COLO668 (cell line): ENCODE data around the gene MCM8.

Source experiments
- DNase-seq: peaks from one replicate; lab custom pipeline; 2025; ENCODE audit not compliant: unreplicated experiment; lab: John Stamatoyannopoulos, UW

The MCM8 gene

DNA sequence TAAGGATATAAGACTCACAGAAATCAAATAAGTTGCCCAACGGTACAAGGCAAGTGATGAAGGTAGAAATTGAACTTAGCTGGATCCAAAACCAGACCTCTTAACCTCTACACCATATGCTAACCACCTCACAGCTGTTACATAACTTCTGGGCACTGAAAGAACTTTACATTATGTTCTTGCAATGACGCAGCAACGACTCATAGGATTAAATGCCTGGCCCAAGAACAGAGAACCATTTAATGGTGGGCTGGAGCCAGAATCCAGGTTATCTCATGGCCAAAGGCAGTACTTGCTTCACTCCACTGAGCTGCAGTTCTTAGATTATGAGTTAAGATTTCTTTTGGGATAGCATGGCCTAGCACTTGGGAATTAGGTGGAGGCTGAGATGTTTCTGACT is 4.5 kb upstream of the MCM8 start:
- no peak for DNase-seq

DNA sequence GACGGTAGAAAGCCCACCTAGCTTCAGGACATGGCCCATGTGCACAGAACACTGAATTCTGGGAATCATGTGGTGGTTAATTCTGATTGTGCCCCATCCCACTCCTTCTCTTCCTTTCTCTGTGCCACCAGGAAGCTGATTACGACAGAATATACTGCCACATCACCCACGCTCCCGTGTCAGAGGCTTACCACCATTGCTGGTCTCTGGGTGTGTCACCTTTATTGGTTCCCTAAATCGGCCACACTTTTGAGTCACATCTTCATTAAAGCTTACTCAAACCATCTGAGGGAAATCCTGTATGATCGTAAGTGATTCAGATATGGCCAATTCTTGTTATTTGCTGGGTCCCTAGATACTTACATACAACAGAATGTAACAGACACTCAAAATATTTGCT is 3.2 kb upstream of the MCM8 start:
- DNase-seq: no peak

DNA sequence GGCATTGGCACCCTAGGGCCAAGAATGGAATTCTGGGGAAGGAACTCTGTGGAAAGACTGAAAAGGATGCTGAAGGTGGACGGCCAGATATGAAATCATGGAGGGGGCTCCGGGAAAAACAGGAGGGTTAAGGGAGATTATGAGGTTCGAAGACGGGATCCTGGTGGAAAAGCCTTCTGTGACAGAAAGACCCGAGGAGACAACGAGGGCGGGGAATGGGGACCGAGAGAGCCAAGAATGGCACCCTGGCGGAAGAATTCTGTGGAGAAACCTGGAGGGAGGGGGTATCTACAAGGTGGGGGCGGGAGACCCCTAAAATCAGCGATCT is 545 bp upstream of the MCM8 start:
- no peak for DNase-seq

DNA sequence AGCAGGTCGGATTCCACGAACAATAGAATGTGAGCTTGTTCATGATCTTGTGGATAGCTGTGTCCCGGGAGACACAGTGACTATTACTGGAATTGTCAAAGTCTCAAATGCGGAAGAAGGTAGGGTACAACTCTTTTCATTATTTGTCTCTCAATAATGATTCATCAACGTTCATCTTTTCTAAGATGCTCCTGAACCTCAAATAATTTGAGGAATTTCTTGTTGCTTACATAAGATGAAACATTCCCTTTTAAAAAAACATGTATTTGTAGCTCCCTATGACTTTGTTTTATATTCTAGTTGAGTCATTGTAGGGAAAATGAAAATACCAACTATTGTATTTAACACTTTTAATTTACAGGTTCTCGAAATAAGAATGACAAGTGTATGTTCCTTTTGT is 17.0 kb downstream of the MCM8 start:
- no peak for DNase-seq

DNA sequence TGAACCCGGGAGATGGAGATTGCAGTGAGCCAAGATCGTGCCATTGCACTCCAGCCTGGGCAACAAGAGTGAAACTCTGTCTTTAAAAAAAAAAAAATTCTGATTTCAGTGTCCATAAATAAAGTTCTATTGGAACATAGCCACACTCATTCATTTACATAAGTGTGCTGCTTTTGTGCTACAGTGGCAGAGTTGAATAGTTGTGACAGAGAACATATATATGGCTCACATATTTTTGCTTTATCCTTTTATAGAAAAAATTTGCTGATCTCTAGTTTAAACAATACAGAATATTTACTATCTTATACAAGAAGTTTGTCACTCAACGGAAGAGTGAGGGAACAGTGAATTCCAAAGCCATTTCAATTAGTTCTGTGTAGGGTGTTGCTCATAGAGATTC is 18.0 kb downstream of the MCM8 start:
- no peak for DNase-seq

DNA sequence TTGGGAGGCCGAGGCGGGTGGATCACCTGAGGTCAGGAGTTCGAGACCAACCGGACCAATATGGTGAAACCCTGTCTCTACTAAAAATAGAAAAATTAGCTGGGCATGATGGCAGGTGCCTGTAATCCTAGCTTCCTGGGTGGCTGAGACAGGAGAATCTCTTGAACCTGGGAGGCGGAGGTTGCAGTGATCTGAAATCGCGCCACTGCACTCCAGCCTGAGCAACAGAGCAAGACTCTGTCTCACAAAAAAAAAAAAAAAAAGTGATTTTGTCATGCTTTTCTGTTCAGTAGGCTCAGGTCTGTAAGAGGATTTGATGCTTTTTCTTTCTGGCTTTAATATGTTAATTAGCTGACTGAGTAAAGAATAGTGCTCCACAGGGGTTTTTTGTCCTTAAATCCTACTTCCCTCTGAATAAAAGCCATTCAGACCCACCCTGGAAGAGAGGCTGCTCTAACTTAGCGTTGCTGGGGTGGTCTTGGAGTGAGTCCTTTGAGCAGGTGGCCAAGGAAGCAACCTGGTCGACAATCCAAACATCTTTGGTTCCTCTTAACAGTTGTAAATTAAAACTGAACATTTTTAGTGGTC is 19.0 kb downstream of the MCM8 start:
- no peak for DNase-seq

DNA sequence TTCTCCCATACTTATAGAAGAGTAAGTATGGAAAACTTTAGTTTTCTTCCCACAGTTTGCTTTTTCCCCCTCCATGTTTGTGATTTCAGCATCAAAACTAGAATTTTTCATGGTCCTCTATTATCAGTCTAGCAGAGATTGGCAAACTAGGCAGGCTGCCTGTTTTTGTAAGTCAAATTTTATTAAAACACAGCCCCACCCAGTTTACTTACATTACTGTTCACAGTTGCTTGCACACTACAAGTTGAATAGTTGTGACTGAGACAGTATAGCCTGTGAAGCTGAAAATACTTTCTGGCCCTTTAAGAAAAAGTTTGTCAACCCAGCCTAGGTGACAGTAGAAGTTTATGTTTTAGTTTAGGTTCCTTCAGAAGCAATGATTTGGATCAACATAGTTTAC is 19.5 kb downstream of the MCM8 start:
- no peak for DNase-seq

DNA sequence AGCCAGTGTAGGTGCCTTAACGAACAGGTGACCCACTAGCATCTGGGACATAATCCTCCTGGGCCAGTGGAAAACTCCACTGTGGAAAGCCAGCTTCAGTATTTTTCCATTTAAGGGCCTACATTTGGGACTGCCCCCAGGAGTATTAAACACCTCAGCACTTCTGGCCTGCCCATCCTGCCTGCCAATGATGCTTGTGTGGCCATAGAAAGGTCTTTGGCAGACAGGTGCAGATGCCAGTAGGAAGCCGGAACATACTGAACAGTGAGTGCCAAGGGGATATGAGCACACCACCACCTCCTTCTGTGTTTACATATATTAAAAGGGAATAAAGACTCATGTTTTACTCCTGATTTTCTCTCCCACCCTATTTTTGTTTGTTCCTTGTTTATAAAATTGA is 19.9 kb downstream of the MCM8 start:
- DNase-seq: no peak

DNA sequence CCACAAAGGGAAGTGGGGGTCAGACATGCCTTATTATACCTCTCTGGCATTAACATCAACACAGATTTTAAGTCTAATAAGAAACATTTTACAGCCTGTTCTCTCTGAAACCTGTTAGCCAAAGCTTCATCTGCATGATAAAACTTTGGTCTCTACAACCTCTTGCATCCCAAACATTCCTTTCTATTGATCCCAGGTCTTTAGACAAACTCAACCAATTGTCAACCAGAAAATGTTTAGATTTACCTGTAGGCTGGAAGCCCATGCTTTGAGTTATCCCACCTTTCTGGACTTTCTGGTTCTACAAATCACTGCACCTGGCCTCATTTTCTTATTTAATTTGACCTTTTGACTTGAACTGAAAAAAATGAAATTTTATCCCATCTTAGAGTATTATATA is 20.8 kb downstream of the MCM8 start:
- DNase-seq: no peak

DNA sequence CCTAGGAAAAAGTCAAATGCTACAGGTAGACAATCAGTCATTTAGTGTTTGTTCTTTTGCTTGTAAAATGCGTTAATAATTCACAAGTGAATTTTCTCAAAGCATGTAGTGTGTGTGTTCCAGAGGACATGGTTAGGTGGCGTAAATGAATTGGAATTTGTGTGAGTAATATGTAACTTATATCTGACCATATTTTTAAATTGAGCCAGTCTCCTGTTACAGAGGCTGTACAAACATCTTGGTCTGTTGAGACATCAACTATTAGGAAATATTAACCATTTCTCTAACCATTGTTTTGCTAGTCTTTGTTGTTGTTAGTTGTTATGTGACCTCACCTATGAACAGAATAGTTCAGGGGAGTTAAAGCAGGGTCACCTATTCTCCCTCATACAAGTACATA is 22.7 kb downstream of the MCM8 start:
- DNase-seq: no peak

DNA sequence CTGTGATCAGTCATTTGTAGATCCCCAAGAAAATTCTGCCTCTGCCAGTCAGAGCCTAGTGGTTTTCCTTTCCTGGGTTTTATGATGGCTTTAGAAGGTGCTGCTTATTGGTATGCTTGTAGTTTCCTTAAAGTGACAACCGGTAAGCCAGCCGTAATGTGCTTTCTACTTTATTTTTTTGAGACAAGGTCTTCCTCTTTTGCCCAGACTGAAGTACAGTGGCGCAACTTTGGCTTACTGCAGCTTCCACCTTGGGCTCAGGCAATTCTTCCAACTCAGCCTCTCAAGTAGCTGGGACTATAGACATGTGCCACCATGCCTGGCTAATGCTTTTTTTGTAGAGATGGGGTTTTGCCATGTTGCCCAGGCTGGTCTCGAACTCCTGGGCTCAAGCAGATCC is 23.5 kb downstream of the MCM8 start:
- DNase-seq: no peak

DNA sequence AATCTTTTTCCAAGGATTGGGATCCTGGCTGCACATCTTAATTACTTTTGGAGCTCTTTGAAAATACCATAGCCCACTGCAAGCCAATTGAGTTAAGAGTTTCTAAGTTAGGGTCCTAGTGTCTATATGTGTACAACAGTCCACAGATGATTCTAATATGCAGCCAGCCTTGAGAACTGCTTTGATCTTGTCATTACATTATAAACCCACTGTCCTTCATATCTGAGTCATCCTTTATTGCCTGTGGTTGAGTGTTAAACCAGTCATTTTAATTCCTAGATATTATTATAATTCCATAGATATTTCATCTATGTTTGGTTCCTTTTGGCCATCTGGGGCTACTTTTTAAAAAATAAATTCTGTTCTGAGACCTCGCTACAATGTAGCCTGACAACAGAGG is 24.1 kb downstream of the MCM8 start:
- no peak for DNase-seq

DNA sequence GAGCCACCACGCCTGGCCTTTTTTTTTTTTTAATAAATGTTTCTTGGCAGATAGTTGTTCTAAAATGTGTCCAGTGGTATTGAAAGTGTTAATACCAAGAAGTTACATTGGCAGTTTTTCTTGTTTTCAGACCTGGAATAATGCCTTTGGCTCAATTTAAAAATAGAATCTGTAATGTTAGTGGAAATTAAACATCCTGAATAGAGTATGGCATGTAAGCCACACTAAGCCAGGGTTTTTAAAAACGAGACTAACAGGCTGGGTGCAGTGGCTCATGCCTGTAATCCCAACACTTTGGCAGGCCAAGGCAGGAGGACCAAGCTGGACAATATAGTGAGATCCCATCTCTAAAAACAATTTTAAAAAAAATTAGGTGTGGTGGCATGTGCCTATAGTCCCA is 25.3 kb downstream of the MCM8 start:
- DNase-seq: no peak

DNA sequence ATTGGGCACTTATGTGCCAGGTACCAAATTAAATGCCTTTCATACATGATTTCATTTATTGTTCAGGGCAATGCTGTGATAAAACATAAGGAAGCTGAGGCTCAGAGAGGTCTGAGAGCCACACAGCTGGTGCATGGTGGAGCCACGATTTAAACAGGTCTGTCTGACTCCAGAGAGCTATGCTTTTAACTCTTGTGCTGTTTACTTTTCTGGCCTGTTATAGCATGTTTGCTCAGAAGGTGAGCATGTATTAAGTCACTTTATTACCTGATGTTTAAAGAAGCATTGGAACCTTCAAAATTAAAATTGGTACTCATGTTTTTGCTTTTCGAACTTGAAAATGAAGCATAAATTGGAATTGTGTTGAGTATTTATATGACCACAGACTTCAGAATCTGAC is 26.8 kb downstream of the MCM8 start:
- DNase-seq: no peak

DNA sequence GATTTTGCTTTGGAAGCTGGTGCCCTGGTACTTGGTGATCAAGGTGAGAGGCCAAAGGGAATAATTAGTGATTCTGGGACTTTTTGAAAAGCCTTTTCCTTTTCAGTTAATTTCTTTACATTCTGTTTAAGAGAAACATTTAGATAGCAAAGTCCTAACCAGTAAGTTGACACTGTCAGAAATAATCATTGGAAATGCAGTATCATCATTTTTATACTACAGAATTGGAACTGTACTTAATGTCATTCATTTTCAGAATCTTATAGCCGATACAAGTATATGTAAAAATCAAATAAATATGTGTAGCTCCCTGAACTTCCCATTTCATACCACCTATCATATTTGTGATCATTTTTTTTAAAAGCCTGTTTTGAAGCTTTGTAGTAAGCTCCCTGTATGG is 27.5 kb downstream of the MCM8 start:
- DNase-seq: no peak

DNA sequence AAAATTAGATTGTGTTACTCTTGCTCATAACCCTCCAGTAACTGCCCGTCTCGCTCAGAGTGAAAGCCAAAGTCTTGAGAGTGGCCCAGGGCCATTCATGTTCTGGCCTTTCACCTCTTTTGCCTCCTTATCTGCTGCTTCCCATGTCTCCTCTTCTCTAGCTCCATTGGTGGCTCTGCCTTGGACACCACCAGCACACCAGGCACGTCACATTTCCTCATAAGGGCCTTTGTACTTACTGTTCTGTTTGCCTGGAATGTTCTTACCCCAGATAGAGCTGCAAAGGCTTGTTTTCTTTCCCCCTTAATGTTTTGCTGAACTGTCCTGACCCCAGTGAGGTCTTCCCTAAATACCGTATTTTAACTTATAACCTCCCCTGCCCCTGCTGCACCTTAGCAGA is 29.3 kb downstream of the MCM8 start:
- no peak for DNase-seq

DNA sequence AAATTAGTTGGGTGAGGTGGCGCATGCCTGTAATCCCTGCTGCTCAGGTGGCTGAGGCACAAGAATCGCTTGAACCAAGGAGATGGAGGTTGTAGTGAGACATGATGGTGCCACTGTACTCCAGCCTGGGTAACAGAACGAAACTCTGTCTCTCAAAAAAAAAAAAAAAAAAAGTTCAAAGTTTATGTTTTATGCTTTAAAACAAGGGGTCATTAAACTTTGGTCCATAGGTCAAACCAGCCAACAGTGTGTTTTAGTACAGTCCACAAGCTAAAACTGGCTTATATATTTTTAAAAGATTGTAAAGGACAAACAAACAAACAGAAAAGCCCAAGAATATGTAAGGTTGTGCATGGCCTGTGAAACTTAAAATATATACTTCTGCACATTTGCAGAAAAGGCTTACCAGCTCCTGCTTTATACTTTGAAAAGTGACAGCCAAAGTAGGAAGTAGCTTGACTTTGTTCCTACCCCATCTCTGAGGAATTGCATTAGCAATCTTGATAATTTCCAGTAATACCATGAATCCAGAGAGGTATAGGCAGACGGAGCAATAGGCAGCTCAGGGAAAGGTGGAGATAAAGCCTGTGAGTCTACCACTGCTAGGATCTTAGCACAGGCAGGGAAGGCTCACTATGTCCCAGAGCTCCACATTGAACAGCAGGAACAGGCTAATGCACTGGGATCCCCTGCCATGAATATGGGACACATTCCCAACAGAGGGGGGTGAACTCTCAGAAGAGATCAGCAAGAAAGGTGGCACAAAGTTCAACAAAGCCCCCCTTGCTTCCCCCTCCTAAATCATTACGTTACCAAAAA is 30.5 kb downstream of the MCM8 start:
- DNase-seq: no peak

DNA sequence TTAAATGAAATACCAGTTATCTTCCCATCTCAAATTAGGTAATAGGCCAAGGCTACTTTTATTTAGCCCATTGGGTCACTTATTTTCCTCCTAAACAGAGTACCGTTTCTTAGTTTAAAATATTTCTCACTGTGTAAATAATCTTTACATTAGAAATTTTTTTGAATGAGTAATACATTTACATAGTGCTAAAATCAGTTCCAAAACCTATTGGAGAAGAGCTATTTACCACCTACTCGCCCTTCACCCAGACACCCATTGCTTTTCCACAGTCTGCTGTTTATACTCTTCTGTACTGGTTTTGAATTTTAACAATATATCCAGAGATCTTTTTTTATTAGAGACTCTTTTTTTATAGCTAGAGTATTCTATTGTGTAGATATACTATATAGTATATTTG is 36.9 kb downstream of the MCM8 start:
- DNase-seq: no peak

DNA sequence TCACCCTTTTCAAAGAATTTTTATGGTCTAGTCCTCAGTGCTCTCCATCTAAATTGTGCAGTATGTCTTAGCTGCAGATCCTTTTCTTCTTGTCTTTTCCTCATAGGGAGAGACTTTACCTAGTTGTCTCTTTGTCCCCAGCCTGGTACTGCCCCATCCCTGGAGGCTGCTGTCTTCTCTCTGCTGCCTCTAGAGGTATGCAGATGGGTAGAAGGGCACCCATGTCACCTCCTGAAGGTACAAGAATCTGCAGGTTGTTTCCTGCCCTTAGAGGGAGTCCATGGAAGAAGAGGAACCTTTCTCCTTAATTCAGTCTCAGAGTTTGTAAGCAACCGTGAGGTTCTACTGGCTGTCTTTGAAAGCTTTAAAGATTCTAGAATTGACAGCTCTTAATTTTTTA is 39.1 kb downstream of the MCM8 start:
- no peak for DNase-seq

DNA sequence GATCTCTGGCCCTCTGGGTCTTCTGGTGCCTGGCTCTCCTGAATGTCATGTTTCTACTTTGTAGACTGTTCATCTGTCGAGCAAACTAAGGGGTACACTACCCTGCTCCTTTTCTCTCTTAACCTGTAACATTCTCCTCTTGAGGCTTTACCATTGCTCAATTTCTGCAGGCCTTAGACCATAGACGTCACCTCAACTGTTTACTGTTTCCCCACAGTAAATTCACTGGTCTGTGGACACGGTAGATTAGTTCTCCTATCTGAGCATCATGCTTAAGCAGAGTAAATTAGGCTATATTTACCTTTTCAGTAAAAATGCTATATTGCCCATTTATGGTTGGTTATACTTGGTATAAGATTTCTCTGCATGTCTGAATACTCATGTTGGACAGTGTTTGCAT is 40.5 kb downstream of the MCM8 start:
- no peak for DNase-seq

DNA sequence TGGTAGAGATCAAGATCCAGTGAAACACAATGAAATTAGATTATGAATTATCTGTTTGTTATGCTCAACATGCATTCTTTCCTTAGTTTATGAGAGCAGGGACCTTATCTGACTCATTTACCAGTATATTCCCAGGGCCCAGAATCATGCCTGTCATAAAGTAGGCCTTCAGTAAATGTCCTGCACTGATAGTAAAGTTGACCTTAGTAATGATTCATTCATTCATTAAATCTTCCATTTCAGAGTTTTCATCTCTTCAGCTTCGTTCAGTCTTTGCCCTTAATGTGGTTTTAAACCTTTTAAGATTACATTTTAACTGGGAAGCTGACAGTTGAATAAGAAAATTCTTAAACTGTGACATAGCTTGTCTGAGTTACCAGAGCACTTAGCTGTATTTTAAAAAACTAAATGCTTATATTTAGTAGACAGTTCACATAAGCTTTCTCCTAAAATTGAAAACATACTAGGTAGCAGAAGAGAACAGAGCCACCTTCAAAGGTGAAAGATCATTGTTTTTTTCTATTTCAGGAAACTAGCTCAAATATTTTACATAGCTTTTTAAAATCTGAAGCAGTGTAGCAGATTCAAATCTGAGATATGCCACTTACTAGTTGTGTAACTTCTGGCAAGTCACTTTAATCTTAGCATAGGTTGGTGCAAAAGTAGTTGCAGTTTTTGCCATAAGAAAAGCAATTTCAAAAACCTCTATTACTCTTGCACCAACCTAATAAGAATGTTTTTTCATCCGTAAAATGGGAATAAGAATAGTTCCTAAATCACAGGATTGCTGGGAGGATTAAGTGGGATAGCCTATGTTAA is 41.4 kb downstream of the MCM8 start:
- no peak for DNase-seq

DNA sequence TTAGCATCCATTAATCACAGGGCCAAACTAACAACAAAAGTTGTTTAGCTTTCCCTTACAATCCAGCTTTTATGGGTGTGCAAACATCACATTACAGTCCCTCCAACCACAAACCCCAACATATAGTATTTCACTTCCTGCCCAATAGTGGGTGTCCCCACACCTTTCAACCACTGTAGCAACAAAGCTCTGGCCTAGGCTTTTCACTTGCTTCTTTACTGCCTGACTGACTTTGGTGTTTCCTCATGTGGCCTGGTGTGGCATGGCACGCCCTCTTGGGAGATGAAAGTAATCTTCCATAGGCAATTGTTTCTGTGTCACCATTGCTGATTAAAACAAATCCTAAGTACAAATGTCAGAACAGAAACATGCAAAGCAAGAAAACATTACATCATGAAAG is 46.3 kb downstream of the MCM8 start:
- peak; percentile 61 for DNase-seq
